ENCODE data around the gene DCDC2C.

GRCh38 chr2:3873899-3874298 is 170.5 kb downstream of the DCDC2C start:
- no peak for TF ChIP-seq CTCF (IDR thresholded peaks at IDR 0.05; ENCODE audit: poor library complexity)
- no peak for TF ChIP-seq EZH2phosphoT487 (IDR thresholded peaks at IDR 0.05; ENCODE audit: low read depth, severe bottlenecking, unreplicated experiment)
